ENCODE measurements around the gene TREML2.

The TREML2 gene

GRCh38 chr6:41174610-41175009 lies 26.3 kb downstream of the TREML2 start:
- no peak for DNase-seq

GRCh38 chr6:41171908-41172307 lies 29.0 kb downstream of the TREML2 start:
- no peak for DNase-seq

- DNase-seq: no peak
Measured at GRCh38 chr6:41170547-41171160, 30.3 kb downstream of the TREML2 start.

- no peak for DNase-seq
Measured at GRCh38 chr6:41167173-41167963, 33.6 kb downstream of the TREML2 start.

GRCh38 chr6:41164551-41165120 lies 36.3 kb downstream of the TREML2 start:
- DNase-seq: no peak

- DNase-seq: no peak
Measured at GRCh38 chr6:41163419-41163717, 37.6 kb downstream of the TREML2 start.

- DNase-seq: no peak
Measured at GRCh38 chr6:41162687-41163418, 38.1 kb downstream of the TREML2 start, which contains the start of gene TREM2. Gene TREM2 (minus strand): TSS chr6:41163116. CDS start chr6:41163082, 34 bp downstream.

GRCh38 chr6:41161851-41162552 lies 38.9 kb downstream of the TREML2 start:
- no peak for DNase-seq

GRCh38 chr6:41161380-41161779 lies 39.6 kb downstream of the TREML2 start:
- no peak for DNase-seq

- no peak for DNase-seq
Measured at GRCh38 chr6:41160933-41161332, 40.0 kb downstream of the TREML2 start.

GRCh38 chr6:41159415-41160082 lies 41.4 kb downstream of the TREML2 start:
- DNase-seq: no peak

GRCh38 chr6:41157323-41157722 lies 43.6 kb downstream of the TREML2 start:
- peak; percentile 51 for DNase-seq

- DNase-seq: no peak
Measured at GRCh38 chr6:41156771-41157170, 44.2 kb downstream of the TREML2 start.

- no peak for DNase-seq
Measured at GRCh38 chr6:41156001-41156400, 44.9 kb downstream of the TREML2 start.

- DNase-seq: no peak
Measured at GRCh38 chr6:41155132-41155805, 45.7 kb downstream of the TREML2 start.

- no peak for DNase-seq
Measured at GRCh38 chr6:41153992-41154625, 46.8 kb downstream of the TREML2 start, which contains the start of gene TREML1. Gene TREML1 (minus strand): TSS chr6:41154347. CDS start chr6:41154288, 59 bp downstream.

- DNase-seq: no peak
Measured at GRCh38 chr6:41153451-41153850, 47.5 kb downstream of the TREML2 start.

- DNase-seq: no peak
Measured at GRCh38 chr6:41150671-41151070, 50.3 kb downstream of the TREML2 start.

GRCh38 chr6:41147917-41148316 lies 53.0 kb downstream of the TREML2 start:
- no peak for DNase-seq
